Cardiac muscle cell (in vitro differentiated cells and primary cell): ENCODE data around the gene ITPR2. TPM values are rescaled to one million over a fixed set of nuclear protein-coding genes. Genes with fewer than 3 reads are reported as not detected.

Experiments
- DNase-seq, 2 donors: peaks; one replicate each; pipeline versions ENCODE4 v3.0.0 to v3.0.0-alpha.2; 2010 to 2017; ENCODE audit warnings: low read depth in 1 of 2, low spot score in 1 of 2
- H3K27ac ChIP-seq: fragments of 200-600 bp; sonication (generic); 2 replicates; pipeline ENCODE4 v1.5.1; 2016
- H3K27me3 ChIP-seq: fragments of 200-600 bp; sonication (generic); 2 replicates; pipeline ENCODE4 v1.6.0; 2016; ENCODE audit warnings: control low read depth
- H3K36me3 ChIP-seq: fragments of 200-600 bp; sonication (generic); 2 replicates; pipeline ENCODE4 v1.5.1; 2016; ENCODE audit warnings: control low read depth
- H3K4me1 ChIP-seq: fragments of 200-600 bp; sonication (generic); 2 replicates; pipeline ENCODE4 v1.8.1; 2017; ENCODE audit warnings: low read depth, mild to moderate bottlenecking, mixed run types
- H3K4me3 ChIP-seq: fragments of 200-600 bp; sonication (generic); 2 replicates; pipeline ENCODE4 v1.5.1; 2016; ENCODE audit warnings: mild to moderate bottlenecking
- H3K9me3 ChIP-seq: fragments of 200-600 bp; sonication (generic); 2 replicates; pipeline ENCODE4 v1.5.1; 2017; ENCODE audit warnings: low read depth, mild to moderate bottlenecking, control low read depth
- polyA plus RNA-seq: library from polyadenylated mRNA; unstranded; fragments of >200 nt; fragmentation: Nextera tagmentation; extraction: Ambion mirVana; gene quantifications from 2 replicates; pipeline ENCODE4 v1.2.1, GENCODE V29; 2016
- total RNA-seq: library from RNA; depleted of rRNA; stranded (reverse); fragments of >200 nt; gene quantifications from 2 replicates; pipeline ENCODE4 v1.2.3, GENCODE V29; 2016
- TF ChIP-seq, protein P1 (sequence below): IDR thresholded peaks from 2 replicates; pipeline ENCODE4 v1.5.1; 2012; ENCODE audit warnings: low read depth, mild to moderate bottlenecking, low read length

ITPR2 gene
- total and polyA plus RNA-seq, 2 experiments from 2014 or later = 4.8 to 5.1 TPM

DNA sequence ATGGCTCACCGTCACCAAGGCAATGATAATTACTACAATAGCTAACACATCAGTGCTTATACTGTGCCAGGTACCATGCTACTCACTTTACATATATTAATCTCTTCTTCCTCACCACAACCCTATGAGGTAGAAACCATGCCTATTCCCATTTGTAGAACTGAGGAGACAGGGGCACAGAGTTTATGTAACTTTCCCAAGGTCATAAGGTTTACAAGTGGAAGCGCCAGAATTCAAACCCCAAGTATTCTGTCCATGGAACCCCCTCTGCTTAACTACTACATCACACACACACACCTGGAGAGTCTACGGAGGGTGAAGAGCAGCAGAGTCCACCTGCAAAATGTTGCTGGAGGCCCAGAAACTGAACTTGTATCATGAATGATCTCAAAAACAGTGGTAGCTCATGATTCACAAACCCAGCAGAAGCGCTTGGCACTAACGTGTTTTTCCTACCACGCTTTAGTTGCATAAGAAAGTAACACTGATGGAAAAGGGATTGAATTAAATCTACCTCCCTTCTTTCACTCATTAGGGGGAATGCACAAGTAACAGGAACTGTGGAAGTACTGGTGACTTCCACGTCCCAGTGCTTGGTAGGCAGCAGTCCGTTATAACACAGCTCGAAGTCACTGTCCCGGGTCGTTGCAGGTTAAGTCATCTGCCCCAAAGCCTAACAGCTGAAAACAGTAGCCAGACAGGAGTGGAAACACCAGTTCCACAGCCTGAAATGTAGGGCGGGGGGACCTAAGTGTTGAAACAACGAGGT lies 2.0 kb downstream of the ITPR2 start:
- Histone ChIP-seq H3K4me3 (no peak overlapping the region), H3K36me3 (no peaks in the 10 kb centered on the region), H3K27me3 (no peaks in the 10 kb centered on the region), H3K9me3 (no peaks in the 10 kb centered on the region), H3K4me1 (peaks cover 5% of the 10 kb centered on the region), H3K27ac (no peak overlapping the region)
- TF ChIP-seq, protein P1, sequence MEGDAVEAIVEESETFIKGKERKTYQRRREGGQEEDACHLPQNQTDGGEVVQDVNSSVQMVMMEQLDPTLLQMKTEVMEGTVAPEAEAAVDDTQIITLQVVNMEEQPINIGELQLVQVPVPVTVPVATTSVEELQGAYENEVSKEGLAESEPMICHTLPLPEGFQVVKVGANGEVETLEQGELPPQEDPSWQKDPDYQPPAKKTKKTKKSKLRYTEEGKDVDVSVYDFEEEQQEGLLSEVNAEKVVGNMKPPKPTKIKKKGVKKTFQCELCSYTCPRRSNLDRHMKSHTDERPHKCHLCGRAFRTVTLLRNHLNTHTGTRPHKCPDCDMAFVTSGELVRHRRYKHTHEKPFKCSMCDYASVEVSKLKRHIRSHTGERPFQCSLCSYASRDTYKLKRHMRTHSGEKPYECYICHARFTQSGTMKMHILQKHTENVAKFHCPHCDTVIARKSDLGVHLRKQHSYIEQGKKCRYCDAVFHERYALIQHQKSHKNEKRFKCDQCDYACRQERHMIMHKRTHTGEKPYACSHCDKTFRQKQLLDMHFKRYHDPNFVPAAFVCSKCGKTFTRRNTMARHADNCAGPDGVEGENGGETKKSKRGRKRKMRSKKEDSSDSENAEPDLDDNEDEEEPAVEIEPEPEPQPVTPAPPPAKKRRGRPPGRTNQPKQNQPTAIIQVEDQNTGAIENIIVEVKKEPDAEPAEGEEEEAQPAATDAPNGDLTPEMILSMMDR = no peak
- DNase-seq = no peak

- no peaks in the 10 kb centered on the region for H3K36me3 ChIP-seq
- no peaks in the 10 kb centered on the region for H3K9me3 ChIP-seq
- H3K4me3 ChIP-seq = no peak overlapping the region
- no peak for DNase-seq
- H3K27me3 ChIP-seq = no peaks in the 10 kb centered on the region
- H3K27ac ChIP-seq = no peak overlapping the region
- H3K4me1 ChIP-seq = peaks cover 5% of the 10 kb centered on the region
- TF ChIP-seq, protein P1 = no peak
These were observed 2.6 kb downstream of the ITPR2 start for GRCh38 chr12:26830363-26830762.

GRCh38 chr12:26828280-26829073 lies 4.5 kb downstream of the ITPR2 start:
- Histone ChIP-seq H3K4me3 (no peak overlapping the region), H3K36me3 (no peaks in the 10 kb centered on the region), H3K9me3 (no peaks in the 10 kb centered on the region), H3K4me1 (no peaks in the 10 kb centered on the region), H3K27me3 (no peaks in the 10 kb centered on the region), H3K27ac (no peak overlapping the region)
- TF ChIP-seq, protein P1 = no peak
- DNase-seq = no peak

GRCh38 chr12:26826437-26826836 lies 6.6 kb downstream of the ITPR2 start:
- no peak for DNase-seq
- H3K27ac ChIP-seq = no peak overlapping the region
- no peak overlapping the region for H3K4me3 ChIP-seq
- no peaks in the 10 kb centered on the region for H3K9me3 ChIP-seq
- no peaks in the 10 kb centered on the region for H3K4me1 ChIP-seq
- H3K36me3 ChIP-seq = no peaks in the 10 kb centered on the region
- TF ChIP-seq, protein P1 = no peak
- H3K27me3 ChIP-seq = no peaks in the 10 kb centered on the region

GRCh38 chr12:26825459-26826016 lies 7.5 kb downstream of the ITPR2 start:
- DNase-seq = no peak
- no peak overlapping the region for H3K4me3 ChIP-seq
- H3K9me3 ChIP-seq = no peaks in the 10 kb centered on the region
- no peaks in the 10 kb centered on the region for H3K27me3 ChIP-seq
- no peak overlapping the region for H3K27ac ChIP-seq
- H3K4me1 ChIP-seq = no peaks in the 10 kb centered on the region
- TF ChIP-seq, protein P1 = no peak
- no peaks in the 10 kb centered on the region for H3K36me3 ChIP-seq
